SK-N-MC (cell line): ENCODE results near the gene ARRB2.

Experiments used
- EZH2 ChIP-seq: fragments of 200-600 bp; sonication (generic); IDR thresholded peaks from one replicate; pipeline ENCODE4 v1.6.1; 2017; ENCODE audit warnings: antibody characterized with exemption
- POLR2AphosphoS5 ChIP-seq: IDR thresholded peaks from 2 replicates; pipeline ENCODE4 v1.6.1; 2012; ENCODE audit warnings: mild to moderate bottlenecking, low read depth, low read length, borderline replicate concordance

DNA sequence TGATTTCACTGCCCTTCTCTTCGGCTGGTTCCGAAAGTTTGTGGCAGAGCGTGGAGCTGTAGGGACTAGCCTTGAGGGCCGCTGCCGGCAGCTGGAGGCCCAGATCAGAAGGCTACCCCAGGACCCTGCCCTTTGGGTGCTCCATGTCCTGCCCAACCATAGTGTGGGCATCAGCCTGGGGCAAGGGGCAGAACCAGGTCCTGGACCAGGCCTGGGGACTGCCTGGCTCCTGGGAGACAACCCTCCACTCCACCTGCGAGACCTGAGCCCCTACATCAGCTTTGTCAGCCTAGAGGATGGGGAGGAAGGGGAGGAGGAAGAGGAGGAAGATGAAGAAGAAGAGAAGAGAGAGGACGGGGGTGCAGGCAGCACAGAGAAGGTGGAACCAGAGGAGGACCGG lies 30.2 kb downstream of the ARRB2 start:
- no peak for TF ChIP-seq POLR2AphosphoS5
- no peak for TF ChIP-seq EZH2
